HL-60 (cell line): ENCODE results near the gene KCNRG.

Experiments
- CTCF ChIP-seq: IDR thresholded peaks from one replicate; pipeline ENCODE4 v1.5.1; 2011; ENCODE audit warnings: low read length, control low read depth, inconsistent platforms; ENCODE audit not compliant: insufficient read depth
- POLR2AphosphoS5 ChIP-seq: IDR thresholded peaks from 2 replicates; pipeline ENCODE4 v1.6.1; 2012; ENCODE audit warnings: low read depth
- REST ChIP-seq: IDR thresholded peaks from 2 replicates; pipeline ENCODE4 v1.6.1; 2012; ENCODE audit warnings: low read depth; ENCODE audit not compliant: insufficient replicate concordance
- SPI1 ChIP-seq: IDR thresholded peaks from 2 replicates; pipeline ENCODE4 v1.6.1; 2012; ENCODE audit warnings: low read depth, mild to moderate bottlenecking, borderline replicate concordance

GRCh38 chr13:49967456-49967855 lies 47.8 kb upstream of the KCNRG start:
- TF ChIP-seq CTCF (no peak), REST (no peak), POLR2AphosphoS5 (no peak), SPI1 (no peak)
